Measurements from ENCODE around the gene PDZD11.
"Not testable (repeated sequence)": the region's sequence is repeated elsewhere in the genome, so short reads cannot be mapped to it uniquely, and the experiment has no call there.

PDZD11 gene

GRCh38 chrX:70324326-70324725 lies 34.6 kb upstream of the PDZD11 start:
- no peak for DNase-seq
- no peak for TF ChIP-seq CTCF (IDR thresholded peaks at IDR 0.05; ENCODE audit: low read depth, low read length)
- Histone ChIP-seq H3K9me3 (ENCODE audit: severe bottlenecking) (no peaks in the 10 kb centered on the region), H3K27ac (no peak overlapping the region), H3K36me3 (peaks cover 7% of the 10 kb centered on the region; the same call in 1 of the 2 replicates), H3K27me3 (ENCODE audit: insufficient read depth, low read depth, severe bottlenecking) (no peaks in the 10 kb centered on the region), H3K4me3 (ENCODE audit: low read depth, low read length) (no peak overlapping the region)

GRCh38 chrX:70323628-70324027 lies 33.9 kb upstream of the PDZD11 start:
- H3K4me3 ChIP-seq (ENCODE audit: low read depth, low read length); H3K9me3 ChIP-seq (ENCODE audit: severe bottlenecking); H3K27me3 ChIP-seq (ENCODE audit: insufficient read depth, low read depth, severe bottlenecking); H3K36me3 ChIP-seq; H3K27ac ChIP-seq; DNase-seq: not testable (repeated sequence)

GRCh38 chrX:70322784-70323183 lies 33.1 kb upstream of the PDZD11 start:
- no peak overlapping the region for H3K4me3 ChIP-seq (ENCODE audit: low read depth, low read length)
- TF ChIP-seq CTCF (IDR thresholded peaks at IDR 0.05; ENCODE audit: low read depth, low read length), result no peak

GRCh38 chrX:70313503-70313902 lies 23.8 kb upstream of the PDZD11 start:
- no peak for TF ChIP-seq CTCF (IDR thresholded peaks at IDR 0.05; ENCODE audit: low read depth, low read length)
- Histone ChIP-seq H3K9me3 (ENCODE audit: severe bottlenecking) (no peaks in the 10 kb centered on the region), H3K27ac (no peak overlapping the region), H3K4me3 (ENCODE audit: low read depth, low read length) (no peak overlapping the region), H3K27me3 (ENCODE audit: insufficient read depth, low read depth, severe bottlenecking) (no peaks in the 10 kb centered on the region), H3K36me3 (peaks cover 9% of the 10 kb centered on the region)
- no peak for DNase-seq

More at GRCh38 chrX:70322784-70323183, 33.1 kb upstream of the PDZD11 start:
- Histone ChIP-seq H3K27ac (no peak overlapping the region), H3K36me3 (peaks cover 10% of the 10 kb centered on the region; the same call in 1 of the 2 replicates), H3K9me3 (ENCODE audit: severe bottlenecking) (no peaks in the 10 kb centered on the region), H3K27me3 (ENCODE audit: insufficient read depth, low read depth, severe bottlenecking) (no peaks in the 10 kb centered on the region)
- no peak for DNase-seq

GRCh38 chrX:70301716-70302115 lies 12.0 kb upstream of the PDZD11 start:
- H3K27ac ChIP-seq, result no peak overlapping the region
- TF ChIP-seq CTCF (IDR thresholded peaks at IDR 0.05; ENCODE audit: low read depth, low read length), result no peak
- DNase-seq, result no peak
- H3K36me3 ChIP-seq, result peaks cover 31% of the 10 kb centered on the region
- H3K27me3 ChIP-seq (ENCODE audit: insufficient read depth, low read depth, severe bottlenecking), result no peaks in the 10 kb centered on the region
- H3K4me3 ChIP-seq (ENCODE audit: low read depth, low read length), result no peak overlapping the region
- no peaks in the 10 kb centered on the region for H3K9me3 ChIP-seq (ENCODE audit: severe bottlenecking)

- TF ChIP-seq CTCF (IDR thresholded peaks at IDR 0.05; ENCODE audit: low read depth, low read length), result no peak
- DNase-seq, result no peak
- Histone ChIP-seq H3K27me3 (ENCODE audit: insufficient read depth, low read depth, severe bottlenecking) (peaks cover 6% of the 10 kb centered on the region), H3K36me3 (peaks cover 24% of the 10 kb centered on the region), H3K4me3 (ENCODE audit: low read depth, low read length) (no peak overlapping the region), H3K9me3 (ENCODE audit: severe bottlenecking) (no peaks in the 10 kb centered on the region), H3K27ac (no peak overlapping the region)
Measured at GRCh38 chrX:70293621-70294020, 3.9 kb upstream of the PDZD11 start.
